ENCODE data around the gene CKAP2L.
"Not testable (repeated sequence)": the region's sequence is repeated elsewhere in the genome, so short reads cannot be mapped to it uniquely, and the experiment has no call there.

The CKAP2L gene

DNA sequence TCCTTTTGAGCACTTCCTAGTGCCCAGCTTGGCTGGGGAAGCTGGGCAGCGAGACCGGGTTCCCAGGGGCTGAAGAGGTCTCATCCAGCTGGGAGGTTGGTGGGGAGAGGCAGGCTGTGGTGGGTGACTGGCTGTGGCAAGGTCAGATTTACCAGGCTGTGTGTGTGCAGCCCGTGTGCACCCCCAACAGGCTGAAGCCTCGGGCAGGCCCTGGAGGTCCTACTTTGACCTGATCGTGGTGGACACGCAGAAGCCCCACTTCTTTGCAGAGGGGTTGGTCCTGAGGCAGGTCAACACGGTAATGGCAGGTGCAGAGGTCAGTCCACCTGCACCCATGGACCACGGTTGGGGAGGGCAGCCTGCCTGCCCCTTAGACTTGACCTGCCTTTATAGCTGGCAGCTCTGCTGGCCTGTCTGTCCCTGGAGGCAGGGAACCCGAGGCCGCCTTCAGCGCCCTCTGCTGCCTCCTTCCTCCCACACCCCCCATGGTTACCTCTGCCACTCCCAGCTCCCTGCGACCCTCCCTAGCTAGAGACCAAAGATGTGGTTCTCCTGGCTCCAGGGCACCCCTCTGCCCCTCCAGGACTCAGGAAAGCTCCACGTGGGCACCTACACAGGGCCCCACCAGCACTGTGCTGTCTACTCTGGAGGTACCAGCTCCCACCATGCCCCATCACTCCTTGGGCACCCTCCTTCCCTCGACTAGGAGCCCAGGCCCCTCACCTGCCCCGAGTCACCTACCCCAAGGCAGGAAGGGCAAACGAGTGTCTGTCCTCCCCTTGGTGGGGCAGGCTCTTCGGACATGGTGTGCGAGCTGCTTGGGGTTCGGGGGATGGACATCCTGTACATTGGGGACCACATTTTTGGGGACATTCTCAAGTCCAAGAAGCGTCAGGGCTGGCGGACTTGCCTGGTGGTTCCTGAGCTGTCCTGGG lies 39.6 kb downstream of the CKAP2L start:
- DNase-seq = no peak

DNA sequence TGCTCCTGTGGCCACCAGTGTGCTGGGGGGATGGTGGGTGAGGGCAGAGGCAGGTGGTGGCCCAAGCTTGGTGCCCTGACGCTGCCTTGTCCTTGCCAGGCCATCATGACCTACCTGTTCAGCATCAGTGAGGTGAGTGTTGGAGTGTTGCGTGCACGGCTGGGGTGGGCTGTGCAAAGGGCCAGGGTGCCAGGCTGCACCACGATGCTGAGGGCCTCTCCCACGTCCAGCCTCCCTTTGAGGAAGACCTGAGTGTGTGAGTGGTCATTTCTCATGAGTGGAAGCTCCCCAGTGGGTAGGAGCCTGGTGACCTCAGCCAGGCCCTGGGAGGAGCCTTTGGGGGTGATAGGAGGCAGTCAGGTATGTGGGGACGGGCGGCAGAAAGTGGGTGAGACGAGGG lies 40.4 kb downstream of the CKAP2L start:
- DNase-seq = no peak

DNA sequence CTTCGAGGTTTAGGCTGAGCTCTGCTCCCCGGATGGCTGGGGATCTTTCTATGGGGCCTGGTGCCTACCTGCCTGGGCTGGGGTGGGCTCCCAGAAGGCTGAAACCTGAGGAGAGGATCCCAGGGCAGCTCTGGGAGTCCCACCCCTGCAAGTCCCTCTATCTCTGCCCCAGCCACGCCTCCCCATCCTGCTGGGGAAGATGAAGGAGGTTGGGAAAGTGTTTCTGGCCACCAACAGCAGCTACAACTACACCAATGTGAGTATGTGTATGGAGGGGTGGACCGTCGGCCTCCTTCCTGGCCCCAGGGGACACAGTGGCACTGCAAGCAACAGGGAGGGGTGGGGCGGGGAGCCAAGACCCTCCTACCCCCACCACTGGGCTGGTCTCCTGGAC lies 40.9 kb downstream of the CKAP2L start:
- no peak for DNase-seq

DNA sequence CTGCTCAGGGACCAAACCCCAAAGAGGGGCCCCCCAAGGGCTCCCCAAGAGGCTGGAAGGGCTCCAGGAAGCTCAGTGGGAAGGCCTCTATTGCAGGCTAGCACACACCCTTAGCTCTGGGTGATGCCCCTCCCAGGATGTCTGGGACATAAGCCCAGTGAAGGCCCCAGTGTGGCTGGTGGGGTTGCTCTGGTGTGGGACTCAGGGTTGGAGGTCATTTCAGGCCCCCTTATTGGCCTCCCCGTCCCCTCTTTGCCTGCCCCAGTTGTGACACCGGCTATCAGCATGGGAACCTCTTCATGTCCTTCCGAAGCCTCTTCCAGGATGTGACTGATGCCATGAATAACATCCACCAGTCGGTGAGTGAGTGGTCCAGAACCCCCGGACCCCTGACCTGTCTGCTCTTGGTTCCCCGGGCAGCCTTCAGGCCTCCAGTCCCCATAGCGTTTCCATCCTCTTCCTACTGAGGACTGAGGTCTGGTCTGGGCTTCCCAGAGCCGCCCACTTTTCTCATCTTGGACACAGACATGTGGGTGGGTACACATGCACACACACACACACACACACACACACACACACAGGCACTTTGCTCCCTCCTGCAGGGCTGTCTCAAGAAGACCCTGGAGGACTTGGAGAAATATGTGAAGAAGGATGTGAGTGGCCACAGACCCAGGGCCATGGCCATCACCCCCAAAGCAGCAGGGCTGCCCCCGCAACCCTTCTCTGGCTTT lies 41.4 kb downstream of the CKAP2L start:
- no peak for DNase-seq

DNA sequence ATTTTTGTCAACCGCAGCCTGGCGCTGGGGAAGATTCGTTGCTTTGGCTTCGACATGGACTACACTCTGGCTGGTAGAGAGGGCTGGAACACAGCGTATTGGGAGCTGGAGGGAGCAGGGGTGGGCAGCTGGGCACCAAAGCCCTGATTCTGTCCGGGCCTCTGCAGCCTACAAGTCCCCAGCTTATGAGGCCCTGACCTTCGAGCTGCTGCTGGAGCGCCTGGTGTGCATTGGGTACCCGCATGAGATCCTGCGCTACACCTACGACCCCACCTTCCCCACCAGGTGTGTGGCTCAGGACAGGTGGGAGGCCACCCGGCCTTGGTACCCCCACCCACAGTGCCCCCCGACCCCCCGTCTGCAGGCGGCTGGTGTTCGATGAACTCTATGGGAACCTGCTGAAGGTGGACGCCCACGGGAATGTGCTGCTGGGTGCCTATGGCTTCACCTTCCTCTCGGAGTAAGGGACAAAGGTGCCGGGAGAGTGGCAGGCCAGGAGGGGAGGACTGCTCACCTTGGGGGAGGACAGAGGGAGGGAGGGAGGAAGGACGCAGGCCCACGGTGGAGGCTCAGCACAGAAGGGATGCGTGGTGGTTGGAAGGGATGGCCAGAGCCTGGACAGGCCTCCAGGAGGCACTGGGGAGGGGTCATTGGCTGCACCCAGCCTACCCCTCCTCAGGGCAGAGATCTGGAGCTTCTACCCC lies 42.4 kb downstream of the CKAP2L start:
- no peak for DNase-seq

DNA sequence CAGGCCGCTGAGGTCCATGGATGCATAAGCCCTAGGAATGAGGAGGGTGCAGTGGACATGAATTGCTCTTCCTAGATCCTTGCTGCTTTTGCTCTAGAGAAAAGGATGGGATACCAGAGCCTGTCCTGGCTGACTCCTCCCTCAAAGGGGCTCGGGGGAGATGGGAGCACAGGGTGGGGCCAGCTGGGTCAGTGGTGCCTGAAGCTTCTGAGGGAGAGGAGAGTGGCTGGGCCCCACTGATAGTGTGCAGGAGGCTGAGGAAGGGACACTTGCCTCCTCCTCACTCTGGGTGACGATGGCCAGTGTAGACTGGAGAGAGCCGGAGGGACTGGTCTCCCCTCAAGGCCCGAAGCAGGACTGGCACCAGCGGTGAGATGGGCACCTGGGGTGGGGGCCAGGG lies 43.6 kb downstream of the CKAP2L start, which contains the start of gene NT5DC4:
Gene NT5DC4, plus strand, starts transcription at position 236 of the 400 bp plus-strand sequence. Its CDS starts 60 bp downstream, at position 296.
- no peak for DNase-seq

DNA sequence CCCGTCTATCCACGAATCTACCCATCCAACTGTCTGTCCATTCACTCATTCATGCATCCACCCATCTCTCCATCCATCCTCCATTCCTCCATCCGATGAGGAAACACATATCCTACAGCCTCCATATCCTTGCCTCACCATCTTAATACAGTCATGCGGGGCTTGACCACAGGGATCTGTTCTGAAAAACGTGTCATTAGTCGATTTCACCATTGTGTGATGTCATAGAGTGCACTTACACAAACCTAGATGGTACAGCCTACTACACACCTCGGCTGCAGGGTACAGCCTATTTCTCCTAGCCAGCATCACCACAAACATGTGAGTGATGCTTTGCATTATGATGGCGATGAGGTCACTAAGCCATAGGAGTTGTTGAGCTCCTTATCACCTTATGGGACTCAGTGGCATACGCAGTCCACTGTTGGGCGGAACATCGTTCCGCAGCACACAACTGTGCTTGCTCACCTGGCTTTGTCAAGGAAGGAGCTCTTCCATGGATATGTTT lies 45.5 kb downstream of the CKAP2L start:
- DNase-seq = no peak

DNA sequence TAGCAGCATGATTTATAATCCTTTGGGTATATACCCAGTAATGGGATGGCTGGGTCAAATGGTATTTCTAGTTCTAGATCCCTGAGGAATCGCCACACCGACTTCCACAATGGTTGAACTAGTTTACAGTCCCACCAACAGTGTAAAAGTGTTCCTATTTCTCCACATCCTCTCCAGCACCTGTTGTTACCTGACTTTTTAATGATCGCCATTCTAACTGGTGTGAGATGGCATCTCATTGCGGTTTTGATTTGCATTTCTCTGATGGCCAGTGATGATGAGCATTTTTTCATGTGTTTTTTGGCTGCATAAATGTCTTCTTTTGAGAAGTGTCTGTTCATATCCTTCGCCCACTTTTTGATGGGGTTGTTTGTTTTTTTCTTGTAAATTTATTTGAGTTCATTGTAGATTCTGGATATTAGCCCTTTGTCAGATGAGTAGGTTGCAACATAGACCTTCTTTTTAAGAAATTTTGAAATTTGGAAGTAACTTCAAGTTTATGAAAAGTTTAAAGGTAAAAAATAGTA lies 47.5 kb downstream of the CKAP2L start:
- not testable (repeated sequence) for DNase-seq

DNA sequence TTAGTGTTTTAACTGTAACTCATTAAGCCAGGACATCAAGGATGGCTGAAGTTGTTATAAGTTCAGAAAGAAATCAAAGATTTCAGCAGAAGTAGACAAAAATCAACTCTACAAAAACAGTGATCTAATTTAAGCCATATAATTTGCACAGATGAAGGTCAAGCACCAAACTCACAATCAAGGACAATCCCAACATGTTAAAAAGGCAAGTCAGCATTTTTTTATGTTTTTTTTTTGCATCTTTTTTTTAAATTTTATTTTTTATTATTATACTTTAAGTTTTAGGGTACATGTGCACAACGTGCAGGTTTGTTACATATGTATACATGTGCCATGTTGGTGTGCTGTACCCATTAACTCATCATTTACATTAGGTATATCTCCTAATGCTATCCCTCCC lies 48.3 kb downstream of the CKAP2L start:
- not testable (repeated sequence) for DNase-seq

DNA sequence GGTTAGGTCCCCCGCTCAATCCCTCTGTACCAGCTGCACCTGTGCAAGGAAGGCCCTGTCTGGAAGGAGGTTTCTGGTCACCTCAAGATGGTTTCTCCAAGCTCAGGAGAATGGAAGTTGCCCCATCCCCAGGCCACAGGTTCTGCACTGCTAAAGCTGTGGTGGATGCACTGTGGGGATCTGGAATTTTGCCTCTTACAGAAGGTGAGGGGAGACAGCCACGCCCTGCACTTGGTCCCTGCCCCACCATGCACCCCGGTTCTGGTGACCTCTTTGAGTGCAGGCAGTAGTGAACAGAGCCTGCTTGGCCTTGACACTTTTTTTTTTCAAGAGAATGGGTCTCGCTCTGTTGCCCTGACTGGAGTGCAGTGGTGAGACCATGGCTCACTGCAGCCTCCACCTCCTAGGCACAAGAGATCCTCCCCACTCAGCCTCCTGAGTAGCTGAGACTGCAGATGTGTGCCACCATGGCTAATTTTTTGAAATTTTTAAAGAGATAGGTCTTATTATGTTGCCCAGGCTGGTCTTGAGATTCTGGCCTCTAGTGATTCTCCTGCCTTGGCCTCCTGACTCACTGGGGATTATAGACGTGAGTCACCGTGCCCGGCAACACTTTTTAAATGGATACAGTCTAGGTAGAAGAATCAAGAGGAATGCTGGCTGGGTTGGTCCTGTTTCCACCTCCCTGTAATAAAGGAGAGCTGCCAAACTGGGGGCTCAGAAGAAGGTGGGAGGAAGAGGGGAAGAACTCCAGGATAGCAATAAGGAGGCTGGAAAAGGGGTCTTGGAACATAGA lies 49.4 kb downstream of the CKAP2L start:
- no peak for DNase-seq

- DNase-seq = no peak
These were observed 50.1 kb downstream of the CKAP2L start for GRCh38 chr2:112714331-112714730.

- DNase-seq = no peak
These were observed 50.5 kb downstream of the CKAP2L start for GRCh38 chr2:112713926-112714325.

GRCh38 chr2:112713585-112713925 lies 50.9 kb downstream of the CKAP2L start:
- DNase-seq = no peak

GRCh38 chr2:112712903-112713584 lies 51.4 kb downstream of the CKAP2L start:
- no peak for DNase-seq

DNA sequence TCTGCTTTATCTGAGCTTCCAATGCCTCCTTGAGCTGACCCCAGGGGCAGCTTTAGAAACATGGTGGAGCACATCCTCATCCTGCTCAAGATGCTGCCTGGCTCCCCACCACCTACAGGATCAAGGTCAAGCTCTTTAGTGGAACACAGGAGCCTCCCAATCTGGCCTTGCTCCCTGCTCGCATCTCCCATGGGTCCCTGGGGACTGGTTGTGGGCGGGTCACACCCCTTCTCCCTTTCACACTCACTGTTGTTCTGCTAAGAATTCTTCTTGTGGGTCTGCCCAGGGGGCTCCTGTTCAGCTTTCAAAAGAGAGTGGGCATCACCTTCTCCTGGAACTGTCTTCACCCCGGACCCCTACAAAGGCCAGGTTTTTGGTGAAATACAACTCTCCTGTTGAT lies 51.9 kb downstream of the CKAP2L start:
- DNase-seq = no peak

DNA sequence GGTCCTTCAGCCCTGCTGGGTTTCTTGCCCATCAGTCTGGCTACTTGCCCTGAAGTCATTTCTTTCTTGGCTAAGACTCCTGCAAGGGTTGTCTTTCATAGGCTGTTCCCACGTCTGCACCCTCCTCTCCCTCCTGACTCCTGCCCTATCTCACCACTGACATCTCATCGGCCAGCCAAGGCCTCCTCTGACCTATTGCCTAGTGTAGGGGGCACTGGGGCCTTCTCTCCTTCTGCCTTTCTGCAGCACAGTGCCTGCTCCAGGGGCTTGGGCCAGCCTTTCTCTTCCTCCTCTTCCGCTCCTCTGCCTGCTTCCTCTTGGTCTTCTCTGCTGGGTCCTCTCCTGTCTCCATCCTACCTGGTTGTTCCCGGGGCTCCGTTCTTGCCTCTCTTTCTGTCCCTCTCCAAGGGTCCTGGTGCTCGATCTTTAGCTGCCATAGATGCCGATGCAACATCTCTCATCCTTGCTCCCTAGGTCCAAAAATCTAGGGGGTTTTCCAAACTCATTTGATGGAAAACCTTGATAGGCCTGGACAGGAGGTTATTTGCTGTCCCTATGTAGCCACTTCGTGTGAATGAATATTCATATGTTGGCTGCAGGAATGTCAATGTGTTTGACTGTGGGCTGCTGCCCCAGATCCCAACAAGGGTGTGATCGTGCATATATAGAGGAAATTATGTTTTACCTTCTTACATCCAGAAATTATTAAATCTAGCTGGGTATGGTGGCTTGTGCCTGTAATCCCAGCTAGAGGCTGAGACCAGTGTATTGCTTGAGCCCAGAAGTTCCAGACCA lies 53.3 kb downstream of the CKAP2L start:
- DNase-seq = no peak

DNA sequence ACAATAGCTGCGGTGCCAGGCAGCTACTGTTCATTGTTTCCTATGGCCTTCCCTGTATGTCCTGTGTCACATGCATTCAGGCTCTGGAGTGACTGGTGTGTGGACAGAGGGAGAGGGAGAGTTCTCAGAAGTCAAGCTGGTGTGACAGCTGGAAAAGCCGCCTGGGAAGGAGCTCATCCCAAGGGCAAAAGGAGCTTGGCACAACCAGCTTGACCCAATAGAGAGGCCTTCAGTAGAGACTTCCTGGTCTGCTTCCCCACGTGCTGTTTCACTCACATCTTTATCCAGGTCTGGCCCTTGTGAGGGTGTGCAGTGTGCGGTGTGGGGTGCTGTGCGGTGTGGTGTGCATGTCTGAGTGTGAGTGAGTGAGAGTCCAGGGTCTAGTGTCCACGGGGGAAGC lies 54.7 kb downstream of the CKAP2L start:
- DNase-seq = no peak

GRCh38 chr2:112708968-112709367 lies 55.4 kb downstream of the CKAP2L start:
- no peak for DNase-seq

DNA sequence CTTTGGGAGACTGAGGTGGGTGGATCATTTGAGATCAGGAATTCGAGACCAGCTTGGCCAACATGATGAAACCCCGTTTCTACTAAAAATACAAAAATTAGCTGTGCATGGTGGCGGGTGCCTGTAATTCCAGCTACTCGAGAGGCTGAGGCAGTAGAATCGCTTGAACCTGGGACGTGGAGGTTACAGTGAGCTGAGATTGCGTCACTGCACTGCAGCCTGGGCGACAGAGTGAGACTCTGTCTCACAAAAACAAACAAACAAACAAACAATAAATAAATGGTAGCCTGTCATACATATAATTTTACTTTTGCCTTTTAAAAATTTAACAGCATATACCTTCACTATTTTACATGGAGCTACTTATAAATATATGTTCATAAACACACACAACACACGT lies 57.5 kb downstream of the CKAP2L start:
- not testable (repeated sequence) for DNase-seq

GRCh38 chr2:112706170-112706664 lies 58.2 kb downstream of the CKAP2L start:
- no peak for DNase-seq

Measured in NCI-H2029 (cell line).